HG03354 (cell line): ENCODE data around the gene RASGRP2.

Source experiments
- ATAC-seq: cut with Tn5 transposase; IDR thresholded peaks from one replicate; pipeline ENCODE4 v1.9.1; 2021; ENCODE audit warnings: mild to moderate bottlenecking; ENCODE audit not compliant: unreplicated experiment, poor library complexity, severe bottlenecking

RASGRP2 gene

DNA sequence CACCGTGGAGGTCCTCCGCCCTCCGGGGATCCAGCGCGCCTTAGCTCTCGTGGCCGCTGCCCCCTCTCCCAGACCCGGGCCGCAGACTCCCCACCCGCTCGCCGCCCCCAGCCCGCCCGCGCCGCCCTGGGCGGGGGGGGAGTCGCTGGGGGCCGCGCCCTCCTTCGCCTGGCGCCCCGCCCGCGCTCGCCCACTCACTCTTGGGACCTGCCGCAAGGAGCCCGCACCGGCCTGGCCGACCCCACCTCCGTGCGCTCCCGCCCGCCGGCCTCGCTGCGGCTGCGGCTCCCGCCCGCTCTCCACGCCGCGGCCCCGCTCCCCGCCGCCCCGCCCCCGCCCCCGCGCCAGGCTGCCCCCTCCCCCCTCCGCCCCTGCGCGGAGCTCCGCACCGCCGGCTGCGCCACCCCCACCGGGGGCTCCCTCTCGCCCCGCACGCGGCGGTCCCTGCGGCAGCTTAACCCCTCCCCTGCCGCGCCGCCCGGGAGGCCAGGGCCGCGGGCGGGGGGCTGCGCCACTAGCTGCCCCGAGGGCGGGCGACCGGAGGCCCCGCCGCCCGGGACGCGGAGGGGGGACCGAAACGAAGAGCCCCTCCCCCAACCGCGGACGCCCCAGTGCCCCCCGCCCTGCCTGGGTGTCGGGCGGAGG is 724 bp upstream of the RASGRP2 start:
- ATAC-seq: no peak

DNA sequence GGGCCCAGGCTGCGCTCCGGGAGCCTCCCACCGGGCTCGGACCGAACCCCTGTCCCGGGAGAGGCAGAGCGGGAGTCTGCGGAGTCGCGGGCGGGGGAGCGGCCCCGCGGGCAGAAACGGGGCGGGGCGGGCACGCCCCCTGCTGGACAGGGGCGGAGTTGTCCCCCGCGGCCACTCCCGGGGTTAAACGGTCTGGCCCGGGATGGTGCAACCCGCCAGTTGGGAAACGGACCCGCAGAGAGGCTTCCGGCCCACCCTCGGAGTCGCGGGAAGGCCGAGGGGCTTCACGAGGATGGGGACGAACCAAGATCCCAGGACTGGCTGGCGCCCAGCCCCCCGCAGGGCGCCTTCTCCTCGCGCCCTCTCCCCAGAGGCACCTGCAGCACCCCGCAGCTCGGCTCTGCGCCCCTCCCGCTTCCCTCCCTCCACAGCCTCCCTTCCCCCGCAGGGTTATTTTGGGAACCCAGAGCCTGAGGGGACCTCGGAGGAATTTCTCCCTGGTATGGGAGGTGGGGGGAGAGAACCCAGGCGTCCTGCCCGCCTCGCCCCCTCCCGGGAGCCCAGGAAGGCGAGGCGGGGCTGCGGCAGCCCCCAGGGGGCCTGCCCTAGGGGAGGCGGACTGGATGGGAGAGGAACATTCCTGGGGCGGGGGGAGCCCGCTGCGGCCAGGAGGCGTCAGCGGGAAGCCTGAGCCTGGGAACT is 902 bp downstream of the RASGRP2 start:
- no peak for ATAC-seq

DNA sequence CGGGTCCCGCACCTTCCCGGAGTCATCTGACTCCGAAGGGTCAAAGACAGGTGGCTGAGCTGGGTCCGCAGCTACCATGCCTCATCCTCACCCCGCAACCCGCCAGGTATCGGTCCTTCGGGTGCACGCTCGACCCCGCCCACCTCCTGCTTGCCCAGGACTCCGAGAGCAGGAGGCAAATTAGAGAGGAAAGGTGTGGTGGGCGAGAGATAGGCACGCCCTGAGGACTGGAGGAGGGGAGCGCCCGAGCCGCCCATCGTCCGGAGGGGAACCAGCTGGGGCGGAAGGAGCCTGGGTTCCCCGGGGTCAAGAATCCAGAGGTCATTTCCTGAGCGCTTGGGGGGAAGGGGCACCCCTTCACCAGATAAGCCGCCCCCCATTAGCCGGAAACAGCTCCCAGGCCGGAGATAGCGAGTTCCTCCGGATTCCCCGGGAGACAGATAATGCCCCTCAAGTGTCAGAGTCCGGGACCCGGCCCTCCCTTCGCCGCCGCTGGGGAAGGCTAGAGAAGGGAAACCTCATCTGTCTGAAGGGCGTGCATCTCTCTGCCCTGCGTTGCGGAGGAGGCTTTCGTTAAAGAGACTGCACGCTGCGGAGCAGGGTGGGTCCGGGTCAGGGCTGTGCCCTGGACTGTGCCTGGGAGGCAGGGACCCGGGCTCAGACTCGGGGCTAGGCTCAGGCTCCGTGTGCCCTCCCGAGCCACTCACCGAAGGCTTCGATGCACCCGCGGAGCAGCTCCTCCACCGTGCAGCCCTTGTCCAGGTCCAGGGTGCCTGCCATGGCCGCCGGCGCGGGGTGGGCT is 1.7 kb downstream of the RASGRP2 start:
- no peak for ATAC-seq

DNA sequence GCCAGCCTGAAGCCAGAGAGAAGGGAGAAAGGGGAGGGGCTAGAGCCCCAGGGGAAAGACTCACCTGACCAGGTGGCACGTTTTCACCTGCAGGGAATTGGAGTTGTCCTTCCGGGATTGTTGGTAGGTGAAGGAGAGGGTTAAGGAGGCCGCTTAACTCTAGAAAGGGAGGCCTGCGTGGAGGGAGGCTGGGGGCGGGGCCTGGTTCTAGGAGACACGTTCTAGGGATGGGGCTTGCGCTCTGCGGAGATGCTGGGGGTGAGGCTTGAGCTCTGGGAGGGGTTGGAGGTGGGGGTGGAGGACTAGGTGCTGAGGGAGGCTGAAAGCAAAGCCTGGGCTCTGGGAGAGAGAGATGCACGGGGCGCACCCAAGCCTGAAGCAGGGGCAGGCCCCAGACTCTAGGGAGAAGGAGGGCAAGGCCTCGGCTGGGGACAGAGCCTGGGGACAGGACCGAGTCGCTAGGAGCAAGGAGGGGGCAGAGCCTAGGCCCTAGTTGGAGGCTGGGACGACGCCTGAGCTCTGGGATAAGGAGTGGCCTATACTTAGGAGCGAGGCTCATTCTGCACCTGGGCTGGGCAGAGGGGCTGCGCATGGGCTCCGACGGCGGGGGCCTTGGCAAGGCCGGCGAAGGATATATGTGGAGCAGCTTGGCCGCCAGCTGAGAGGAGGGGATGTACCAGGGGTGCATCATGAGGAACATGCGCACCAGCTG is 2.4 kb downstream of the RASGRP2 start:
- no peak for ATAC-seq

DNA sequence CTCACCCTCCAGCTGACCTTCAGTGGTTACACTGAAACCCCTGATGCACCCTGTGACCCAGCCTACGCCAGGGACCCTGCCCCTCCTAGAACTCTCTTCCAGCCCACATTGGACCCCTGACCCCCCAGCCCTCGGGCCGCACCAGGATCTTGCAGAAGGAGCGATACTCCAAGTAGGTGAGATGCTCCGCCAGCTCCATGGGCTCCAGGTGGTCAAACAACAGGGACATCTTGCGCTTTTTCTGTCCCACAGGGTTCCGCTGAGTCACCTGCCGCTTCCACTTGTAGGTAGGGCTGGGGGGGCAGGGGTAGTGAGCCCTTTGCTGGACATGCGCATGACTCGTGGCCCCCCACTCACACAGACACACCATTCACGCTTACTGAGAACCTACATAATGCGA is 4.1 kb downstream of the RASGRP2 start:
- no peak for ATAC-seq

DNA sequence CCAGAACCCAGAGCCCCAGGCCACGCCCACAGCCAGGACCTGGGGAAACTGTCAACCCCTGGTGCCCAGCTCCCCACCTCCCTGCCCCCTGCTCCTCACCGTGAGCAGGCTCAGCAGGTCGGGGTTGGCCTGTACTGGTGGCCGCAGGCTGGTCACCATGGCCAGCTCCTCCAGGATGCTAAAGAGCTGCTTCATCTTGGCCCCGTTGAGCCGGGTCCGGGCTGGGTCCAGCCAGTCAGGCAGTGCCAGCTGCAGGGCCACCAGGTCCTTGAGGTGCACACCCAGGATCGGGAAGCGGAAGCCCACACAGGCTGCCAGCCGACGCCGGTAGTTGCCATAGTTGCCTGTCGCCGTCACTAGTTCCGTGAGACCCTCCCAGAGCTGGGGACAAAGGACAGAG is 7.3 kb downstream of the RASGRP2 start:
- no peak for ATAC-seq

DNA sequence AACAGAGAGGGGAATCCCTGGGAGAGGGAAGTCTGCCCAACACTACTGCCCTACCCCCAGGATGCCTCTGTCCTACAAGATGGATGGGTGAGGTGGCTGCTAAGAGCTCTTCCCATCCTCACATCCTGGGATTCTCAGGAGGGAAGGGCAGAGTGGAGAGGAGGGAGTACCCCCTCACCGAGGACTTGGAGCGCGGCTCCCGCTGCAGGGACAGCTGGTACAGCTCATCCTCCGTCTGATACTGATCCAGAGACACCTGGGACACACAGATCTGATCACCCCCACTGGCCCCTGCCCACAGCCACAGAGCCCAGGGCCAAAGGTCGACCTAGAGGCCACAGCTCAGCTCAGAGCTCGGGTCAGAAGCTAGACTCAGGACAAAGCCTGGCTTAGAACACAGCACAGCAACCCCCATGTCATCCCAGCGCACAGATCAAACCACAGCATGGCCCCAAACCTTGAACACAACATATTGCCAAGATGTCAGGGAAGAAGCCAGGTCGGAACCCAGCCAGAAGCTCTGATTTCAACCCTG is 8.2 kb downstream of the RASGRP2 start:
- ATAC-seq: no peak

DNA sequence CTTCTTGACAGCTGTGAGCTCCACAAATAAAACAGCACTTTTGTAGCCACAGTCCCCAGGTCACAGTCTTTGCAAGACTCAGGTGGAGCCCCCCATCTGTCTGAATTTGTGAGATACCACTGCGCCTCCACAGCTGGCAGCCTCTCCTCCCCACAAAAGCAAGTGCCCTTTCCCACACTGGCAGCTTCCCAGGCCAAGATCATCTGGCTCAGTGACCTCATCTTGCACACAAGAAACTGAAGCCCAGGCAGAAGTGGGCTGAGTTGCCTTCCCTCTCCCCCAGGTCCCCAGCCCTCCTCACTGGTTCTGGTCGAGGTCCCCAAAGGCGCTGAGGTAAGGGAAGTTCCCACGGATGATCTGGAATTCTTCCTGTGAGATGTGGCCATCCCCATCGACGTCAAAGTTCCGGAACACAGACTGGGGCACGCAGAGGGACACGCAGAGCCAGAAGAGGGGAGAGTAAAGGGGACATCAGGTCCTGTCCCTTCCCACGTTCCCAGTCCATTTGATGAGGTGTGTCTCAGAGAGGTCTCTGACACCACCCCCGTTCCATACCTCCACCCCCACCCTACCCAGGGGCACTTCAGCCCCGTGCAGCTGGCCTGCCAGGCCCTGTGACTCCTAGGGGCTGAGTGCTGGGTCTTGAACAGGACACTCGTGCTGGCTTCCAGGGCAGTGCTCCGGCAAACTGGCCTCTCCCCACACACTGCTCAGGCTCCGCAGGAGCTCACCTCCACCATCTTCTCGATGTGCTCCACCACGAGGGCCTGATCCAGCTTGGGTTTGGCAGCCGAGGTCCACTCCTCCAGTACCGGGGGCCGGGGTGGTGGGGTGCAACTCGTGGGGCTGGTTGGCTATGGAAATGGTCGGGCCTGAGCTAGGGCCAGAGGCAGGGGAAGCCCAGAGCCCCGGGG is 8.9 kb downstream of the RASGRP2 start:
- ATAC-seq: no peak

DNA sequence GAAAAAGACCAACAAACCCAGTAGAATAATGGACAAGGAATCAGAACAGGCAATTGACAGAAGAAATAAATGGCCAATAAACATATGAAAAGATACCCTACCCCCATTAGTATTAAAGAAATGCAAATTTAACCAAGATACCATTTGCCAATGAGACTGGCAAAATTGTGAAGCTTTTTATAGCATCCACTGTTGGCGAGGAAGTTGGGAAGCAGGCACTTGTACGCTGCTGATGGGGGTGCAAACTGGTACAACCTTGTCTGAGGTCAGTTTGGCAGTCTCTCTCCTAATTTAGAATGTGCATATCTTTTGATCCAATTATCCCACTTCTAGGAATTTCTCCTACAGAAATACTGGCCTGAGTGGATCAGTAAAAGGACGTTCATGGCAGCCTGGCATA is 12.3 kb downstream of the RASGRP2 start:
- ATAC-seq: no peak

DNA sequence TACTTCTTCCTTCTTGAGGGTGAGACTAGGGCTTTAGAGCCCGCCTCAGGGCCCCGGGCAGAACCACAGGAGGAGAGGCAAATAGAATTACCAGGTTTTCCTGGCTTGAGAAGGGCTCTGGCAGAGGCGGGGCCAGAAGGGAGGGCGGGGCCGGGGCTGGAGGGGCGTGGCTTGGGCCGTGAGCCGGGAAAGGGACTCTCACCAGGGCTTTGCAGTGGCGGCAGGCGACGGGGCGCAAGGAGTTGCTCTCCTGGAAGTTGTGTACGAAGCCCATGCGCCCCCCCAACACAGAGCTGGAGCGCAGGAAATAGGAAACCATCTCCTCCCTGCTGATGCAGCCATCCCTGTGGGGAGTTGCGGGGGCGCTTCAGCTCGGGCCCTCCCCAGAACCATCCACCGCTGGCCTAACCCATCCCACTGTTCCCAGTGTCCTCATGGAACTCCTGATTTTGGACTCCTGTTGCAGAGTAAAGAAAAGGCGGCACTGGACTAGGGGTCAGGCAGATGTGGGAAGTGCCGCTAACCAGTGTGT is 14.0 kb downstream of the RASGRP2 start:
- ATAC-seq: no peak

DNA sequence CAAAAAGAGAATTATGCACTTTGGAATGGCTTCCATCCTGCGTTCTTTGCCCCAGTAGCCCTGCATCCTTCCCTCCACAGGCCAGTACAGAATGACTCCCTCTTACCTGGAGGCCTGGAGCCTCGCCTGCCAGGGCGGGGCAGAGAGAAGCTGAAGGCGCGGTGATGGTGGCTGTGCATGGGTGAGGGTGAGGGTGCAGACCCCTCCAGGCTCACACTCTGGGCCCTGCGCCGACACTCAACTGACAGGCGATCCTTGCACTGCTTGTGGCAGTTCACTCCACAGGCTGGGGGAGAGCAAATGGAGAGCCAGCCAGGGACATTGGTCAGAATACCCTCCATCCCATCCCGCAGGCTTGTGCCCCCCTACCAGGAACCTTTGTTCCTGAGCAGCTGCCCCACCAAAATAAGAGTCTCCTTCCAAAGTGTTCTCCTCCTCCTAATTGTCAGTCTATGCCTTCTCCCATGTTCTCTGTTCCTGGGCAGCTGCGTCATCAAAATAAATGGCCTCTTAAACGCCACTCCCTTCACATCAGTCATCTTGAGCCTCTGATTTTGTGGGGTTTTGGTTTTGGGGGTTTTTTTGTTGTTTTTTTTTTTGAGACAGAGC is 15.1 kb downstream of the RASGRP2 start:
- no peak for ATAC-seq

DNA sequence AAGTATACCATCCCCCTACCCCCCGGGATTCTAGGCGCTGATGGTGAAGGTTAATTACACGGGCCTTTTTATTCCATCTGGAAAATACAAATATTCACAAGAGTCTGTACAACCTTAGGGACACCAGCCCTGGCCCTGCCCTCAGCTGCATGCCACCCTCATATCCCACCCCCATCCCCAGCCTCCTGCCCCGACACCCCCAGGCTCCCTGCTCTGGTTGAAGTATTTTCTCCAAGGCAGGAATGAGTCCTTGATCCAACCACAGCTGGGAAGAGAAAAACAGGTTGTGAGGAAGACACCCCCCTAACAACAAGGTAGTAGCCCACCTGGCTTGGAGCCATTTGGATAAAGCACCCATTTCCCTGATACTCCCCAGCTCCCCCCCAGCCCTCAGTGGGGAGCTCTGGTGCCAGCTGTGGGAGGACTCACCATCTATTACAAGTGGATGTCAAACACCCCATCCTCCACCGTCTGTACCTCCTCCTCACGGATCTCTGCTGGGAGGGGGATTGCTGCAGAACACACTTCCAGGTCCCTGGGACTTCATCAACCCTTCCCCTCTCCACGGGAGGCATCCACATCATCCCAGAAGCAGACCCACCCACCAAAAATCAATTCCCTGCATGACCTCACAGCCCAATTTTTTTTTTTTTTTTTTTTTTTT is 16.9 kb downstream of the RASGRP2 start:
- no peak for ATAC-seq

DNA sequence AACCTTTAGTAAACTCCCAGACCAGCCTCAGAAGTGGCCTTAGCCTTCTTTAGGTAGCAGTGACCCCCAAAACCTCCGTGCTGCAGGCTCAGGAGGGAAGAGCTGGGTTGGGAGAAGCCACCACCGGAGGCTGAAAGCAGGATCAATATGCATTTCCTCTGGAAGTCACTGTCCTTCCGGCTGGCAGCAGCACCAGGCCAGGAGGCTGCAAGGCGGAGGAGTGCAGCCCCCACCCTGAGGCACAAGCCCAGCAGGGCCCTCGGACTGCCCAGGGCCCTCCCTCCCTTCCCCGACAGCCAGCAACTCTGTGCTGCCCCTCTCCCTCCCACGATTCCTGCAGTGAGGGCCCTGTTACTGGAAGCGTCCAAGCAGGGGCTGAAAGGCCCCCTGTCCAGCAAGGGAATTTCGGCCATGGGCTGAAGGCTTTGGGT is 17.7 kb downstream of the RASGRP2 start:
- no peak for ATAC-seq

DNA sequence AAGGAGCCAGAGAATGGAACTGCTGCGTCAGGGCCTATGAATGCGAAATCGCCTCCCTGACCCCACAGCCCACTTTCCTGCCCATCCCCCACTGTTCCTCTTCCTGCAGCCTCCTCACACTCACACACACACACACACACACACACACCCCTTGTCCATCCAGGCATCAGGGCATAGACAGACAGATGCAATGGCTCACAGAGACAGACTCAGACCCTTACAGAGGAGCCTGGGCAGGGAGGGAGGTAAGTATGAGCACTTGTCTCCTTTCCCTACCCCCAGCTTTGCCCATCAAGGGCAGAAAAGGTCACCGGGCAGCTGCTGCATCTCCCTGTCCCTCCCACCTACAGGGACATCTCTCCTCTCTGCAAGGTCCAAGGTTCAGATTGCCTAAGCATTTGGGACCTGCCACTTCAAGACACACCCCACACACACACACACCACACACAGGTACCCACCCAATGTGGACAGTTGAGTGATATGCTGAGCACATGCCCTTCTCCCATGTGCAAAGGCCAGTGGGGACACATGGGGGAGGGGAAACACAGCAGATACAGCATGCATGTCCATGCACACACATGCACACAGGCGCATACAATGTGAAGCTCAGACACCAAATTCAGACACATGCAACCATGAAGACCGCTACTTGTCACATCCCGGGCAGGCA is 18.9 kb downstream of the RASGRP2 start:
- ATAC-seq: no peak

DNA sequence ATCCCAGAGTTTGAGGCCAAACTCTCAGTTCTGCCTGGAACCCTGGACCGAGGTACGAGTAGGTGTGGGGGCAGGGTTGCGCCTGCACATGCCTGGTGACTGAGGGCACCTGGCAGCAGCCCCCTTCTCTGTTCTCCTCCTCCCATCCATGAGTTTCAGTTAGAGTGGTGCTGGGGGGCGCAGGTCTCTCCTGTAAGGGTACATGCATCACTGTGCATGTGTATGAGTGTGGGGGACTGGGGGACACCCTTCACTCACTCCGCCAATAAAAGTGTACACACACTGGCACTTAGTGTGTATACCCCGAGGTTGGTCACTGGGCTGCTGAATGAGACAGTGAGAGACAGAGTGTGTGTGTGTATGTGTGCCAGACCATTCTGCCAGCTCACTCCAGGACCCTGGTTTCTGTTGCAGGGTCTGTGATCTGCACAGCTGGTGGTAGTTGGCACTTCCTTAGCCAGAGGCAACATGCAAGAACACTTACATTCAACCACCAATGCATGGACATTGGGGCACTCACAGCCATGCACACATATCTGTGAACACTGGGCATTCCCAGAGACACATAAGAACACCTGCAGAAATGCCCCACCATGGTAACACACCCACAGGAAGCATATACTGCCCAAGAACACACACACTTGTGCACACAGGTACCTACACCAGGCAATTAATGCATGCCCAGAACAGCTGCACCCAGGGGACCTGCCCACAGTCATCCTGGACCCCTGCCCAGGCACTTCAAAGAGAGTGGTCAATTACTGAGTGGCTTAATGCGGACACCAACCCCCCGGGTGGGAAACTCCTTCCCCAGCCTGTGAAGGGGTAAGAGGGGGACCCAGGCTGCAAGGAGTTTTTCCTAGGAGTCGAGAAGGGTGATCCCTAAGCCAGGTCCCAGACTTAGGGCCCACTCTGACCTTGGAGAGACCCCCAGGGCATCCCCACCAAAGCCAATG is 19.8 kb downstream of the RASGRP2 start:
- ATAC-seq: no peak
